Measurements from ENCODE around the gene TYRO3. TPM values are rescaled to one million over a fixed set of nuclear protein-coding genes. Genes with fewer than 3 reads are reported as not detected.

The TYRO3 gene
- total and polyA plus RNA-seq, 2 of the 13 experiments (the other 11 are each of a cell fraction or from before 2014, with no cell fraction given): 24.0 to 43.6 TPM

DNA sequence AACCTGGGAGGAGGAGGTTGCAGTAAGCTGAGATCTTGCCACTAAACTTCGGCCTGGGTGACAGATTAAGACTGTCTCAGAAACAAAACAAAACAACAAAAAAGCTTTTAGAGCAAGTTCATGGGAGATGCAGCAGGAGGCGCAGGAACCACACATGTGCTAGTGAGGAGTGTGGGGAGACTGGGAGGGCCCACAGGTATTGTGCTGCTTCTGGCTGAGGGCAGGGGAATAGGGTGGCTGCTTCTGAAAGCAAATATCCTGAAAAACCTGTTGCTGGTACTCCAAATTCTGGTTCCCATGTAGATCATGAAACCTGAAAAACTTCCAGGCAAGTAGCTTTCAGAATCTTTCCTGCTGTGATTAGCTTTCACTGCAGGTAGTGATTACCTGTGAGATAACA, 22.1 kb downstream of the TYRO3 start:
- no peak for FAIRE-seq
- Histone ChIP-seq H3K79me2 (ENCODE audit: insufficient read depth, low read length) (no peaks in the 10 kb centered on the region), H3K9ac (ENCODE audit: insufficient read depth, low read depth, low read length) (no peak overlapping the region), H3K4me3 (replicated peaks in 1 of 3; ENCODE audit: insufficient read depth in 1 of 3, low read depth in 2 of 3, low read length in 3 of 3) (no peak overlapping the region), H3K4me1 (ENCODE audit: insufficient read depth, low read length) (peaks cover 25% of the 10 kb centered on the region), H3K27me3 (ENCODE audit: control insufficient read depth in 1 of 2, insufficient read depth in 2 of 2, low read length in 2 of 2) (no peaks in the 10 kb centered on the region), H3K9me3 (ENCODE audit: low read length) (no peaks in the 10 kb centered on the region), H2AFZ (ENCODE audit: low read length) (no peak overlapping the region), H4K20me1 (ENCODE audit: insufficient read depth, low read length) (no peaks in the 10 kb centered on the region), H3K27ac (ENCODE audit: extremely low read length, insufficient read depth, low read length) (no peak overlapping the region), H3K36me3 (replicated peaks in 1 of 2; ENCODE audit: control insufficient read depth in 1 of 2, insufficient read depth in 2 of 2, low read length in 2 of 2) (peaks cover 4% of the 10 kb centered on the region in 2 experiments; a peak in 3 of 5 replicates), H3K4me2 (ENCODE audit: low read depth, low read length) (no peak overlapping the region)
- DNase-seq (ENCODE audit: low spot score): no peak
- intact Hi-C loops (cut with micrococcal nuclease; ENCODE audit: unreplicated experiment): no loop called here
- in situ Hi-C loops (cut with HindIII; ENCODE audit: extremely low pct_ligation_motif_present, low pct_unique_long_range_greater_than_20kb): no loop called here
- ChIA-PET POLR2A (interaction anchor here (0.8 to 3.7 kb wide), 4 partner anchors 13 to 40 kb away, joined by 3 to 11 read pairs (median 4); no protein-coding TSS in a partner anchor), CTCF (ENCODE audit: low intra/inter-chr PET ratio, low total read pairs) (interaction anchor here (1.2 kb wide), 1 partner anchor 20 kb away, joined by 3 read pairs; no protein-coding TSS in a partner anchor)
- peak; percentile 42 for ATAC-seq
- WGBS (ENCODE audit: low lambda C conversion rate): 64% methylated on average over 2 of the region's 2 CpGs
- no TSS peak for BruUV-seq (replicated peaks)
- TF ChIP-seq ZNF256 (CRISPR knock-in tag; conservative IDR thresholded peaks at IDR 0.05) (no peak), RAD21 (CRISPR knock-in tag; IDR thresholded peaks at IDR 0.05) (peak; percentile 39; the same call in 1 of the 2 replicates), MYPOP (CRISPR knock-in tag; IDR thresholded peaks at IDR 0.05) (no peak), ZNF724P (CRISPR knock-in tag; IDR thresholded peaks at IDR 0.05; ENCODE audit: borderline replicate concordance) (no peak), ZSCAN29 (CRISPR knock-in tag; conservative IDR thresholded peaks at IDR 0.05) (no peak), STAG1 (CRISPR knock-in tag; IDR thresholded peaks at IDR 0.05) (peak; percentile 68), HCFC1 (IDR thresholded peaks at IDR 0.05; ENCODE audit: low read depth, low read length) (no peak), ZKSCAN8 (CRISPR knock-in tag; IDR thresholded peaks at IDR 0.05; ENCODE audit: borderline replicate concordance) (no peak), NFIB (CRISPR knock-in tag; IDR thresholded peaks at IDR 0.05; ENCODE audit: borderline replicate concordance) (no peak), ZNF382 (CRISPR knock-in tag; IDR thresholded peaks at IDR 0.05; ENCODE audit: borderline replicate concordance) (no peak), ZNF501 (CRISPR knock-in tag; IDR thresholded peaks at IDR 0.05) (peak; percentile 25; the same call in 1 of the 2 replicates), BRCA1 (CRISPR knock-in tag; IDR thresholded peaks at IDR 0.05) (no peak), RFX1 (IDR thresholded peaks at IDR 0.05) (no peak), SMC3 (IDR thresholded peaks at IDR 0.05; ENCODE audit: low read length) (peak; percentile 54), FIP1L1 (IDR thresholded peaks at IDR 0.05; ENCODE audit: borderline replicate concordance, insufficient read depth, low read depth, low read length) (no peak)
- TF ChIP-seq, protein P1, sequence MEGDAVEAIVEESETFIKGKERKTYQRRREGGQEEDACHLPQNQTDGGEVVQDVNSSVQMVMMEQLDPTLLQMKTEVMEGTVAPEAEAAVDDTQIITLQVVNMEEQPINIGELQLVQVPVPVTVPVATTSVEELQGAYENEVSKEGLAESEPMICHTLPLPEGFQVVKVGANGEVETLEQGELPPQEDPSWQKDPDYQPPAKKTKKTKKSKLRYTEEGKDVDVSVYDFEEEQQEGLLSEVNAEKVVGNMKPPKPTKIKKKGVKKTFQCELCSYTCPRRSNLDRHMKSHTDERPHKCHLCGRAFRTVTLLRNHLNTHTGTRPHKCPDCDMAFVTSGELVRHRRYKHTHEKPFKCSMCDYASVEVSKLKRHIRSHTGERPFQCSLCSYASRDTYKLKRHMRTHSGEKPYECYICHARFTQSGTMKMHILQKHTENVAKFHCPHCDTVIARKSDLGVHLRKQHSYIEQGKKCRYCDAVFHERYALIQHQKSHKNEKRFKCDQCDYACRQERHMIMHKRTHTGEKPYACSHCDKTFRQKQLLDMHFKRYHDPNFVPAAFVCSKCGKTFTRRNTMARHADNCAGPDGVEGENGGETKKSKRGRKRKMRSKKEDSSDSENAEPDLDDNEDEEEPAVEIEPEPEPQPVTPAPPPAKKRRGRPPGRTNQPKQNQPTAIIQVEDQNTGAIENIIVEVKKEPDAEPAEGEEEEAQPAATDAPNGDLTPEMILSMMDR (CRISPR knock-in tag; IDR thresholded peaks at IDR 0.05): peak; percentile 63
- TF ChIP-seq, protein P2, sequence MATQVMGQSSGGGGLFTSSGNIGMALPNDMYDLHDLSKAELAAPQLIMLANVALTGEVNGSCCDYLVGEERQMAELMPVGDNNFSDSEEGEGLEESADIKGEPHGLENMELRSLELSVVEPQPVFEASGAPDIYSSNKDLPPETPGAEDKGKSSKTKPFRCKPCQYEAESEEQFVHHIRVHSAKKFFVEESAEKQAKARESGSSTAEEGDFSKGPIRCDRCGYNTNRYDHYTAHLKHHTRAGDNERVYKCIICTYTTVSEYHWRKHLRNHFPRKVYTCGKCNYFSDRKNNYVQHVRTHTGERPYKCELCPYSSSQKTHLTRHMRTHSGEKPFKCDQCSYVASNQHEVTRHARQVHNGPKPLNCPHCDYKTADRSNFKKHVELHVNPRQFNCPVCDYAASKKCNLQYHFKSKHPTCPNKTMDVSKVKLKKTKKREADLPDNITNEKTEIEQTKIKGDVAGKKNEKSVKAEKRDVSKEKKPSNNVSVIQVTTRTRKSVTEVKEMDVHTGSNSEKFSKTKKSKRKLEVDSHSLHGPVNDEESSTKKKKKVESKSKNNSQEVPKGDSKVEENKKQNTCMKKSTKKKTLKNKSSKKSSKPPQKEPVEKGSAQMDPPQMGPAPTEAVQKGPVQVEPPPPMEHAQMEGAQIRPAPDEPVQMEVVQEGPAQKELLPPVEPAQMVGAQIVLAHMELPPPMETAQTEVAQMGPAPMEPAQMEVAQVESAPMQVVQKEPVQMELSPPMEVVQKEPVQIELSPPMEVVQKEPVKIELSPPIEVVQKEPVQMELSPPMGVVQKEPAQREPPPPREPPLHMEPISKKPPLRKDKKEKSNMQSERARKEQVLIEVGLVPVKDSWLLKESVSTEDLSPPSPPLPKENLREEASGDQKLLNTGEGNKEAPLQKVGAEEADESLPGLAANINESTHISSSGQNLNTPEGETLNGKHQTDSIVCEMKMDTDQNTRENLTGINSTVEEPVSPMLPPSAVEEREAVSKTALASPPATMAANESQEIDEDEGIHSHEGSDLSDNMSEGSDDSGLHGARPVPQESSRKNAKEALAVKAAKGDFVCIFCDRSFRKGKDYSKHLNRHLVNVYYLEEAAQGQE (IDR thresholded peaks at IDR 0.05; ENCODE audit: borderline replicate concordance in 1 of 2, low read depth in 1 of 2, low read length in 2 of 2): no peak

All from HepG2 (cell line).